Measurements from ENCODE around the gene PLD3.
A peak's percentile ranks its signal among the peaks of the same experiment; 100 is the strongest.

PLD3 gene

GRCh38 chr19:40419780-40420179 lies 71.3 kb downstream of the PLD3 start:
- no peak overlapping the region for H3K4me3 ChIP-seq (ENCODE audit: low read depth, low read length)
- TF ChIP-seq CTCF (conservative IDR thresholded peaks at IDR 0.05; ENCODE audit: low read depth, low read length) = no peak
- no peak for DNase-seq (ENCODE audit: low read depth)

- H3K4me3 ChIP-seq (ENCODE audit: low read depth, low read length) = peak overlapping the region; percentile 74
- no peak for TF ChIP-seq CTCF (conservative IDR thresholded peaks at IDR 0.05; ENCODE audit: low read depth, low read length)
- DNase-seq (ENCODE audit: low read depth) = no peak
Observed at GRCh38 chr19:40420451-40420765, 71.9 kb downstream of the PLD3 start.

GRCh38 chr19:40420766-40421765 lies 72.6 kb downstream of the PLD3 start:
- peak; percentile 94 for TF ChIP-seq CTCF (conservative IDR thresholded peaks at IDR 0.05; ENCODE audit: low read depth, low read length)
- H3K4me3 ChIP-seq (ENCODE audit: low read depth, low read length) = peak overlapping the region; percentile 74
- peak; percentile 89 for DNase-seq (ENCODE audit: low read depth)

- no peak for DNase-seq (ENCODE audit: low read depth)
- TF ChIP-seq CTCF (conservative IDR thresholded peaks at IDR 0.05; ENCODE audit: low read depth, low read length) = no peak
- H3K4me3 ChIP-seq (ENCODE audit: low read depth, low read length) = no peak overlapping the region
Observed at GRCh38 chr19:40421993-40422747, 73.7 kb downstream of the PLD3 start.

- no peak for DNase-seq (ENCODE audit: low read depth)
- no peak for TF ChIP-seq CTCF (conservative IDR thresholded peaks at IDR 0.05; ENCODE audit: low read depth, low read length)
- no peak overlapping the region for H3K4me3 ChIP-seq (ENCODE audit: low read depth, low read length)
Observed at GRCh38 chr19:40422748-40423566, 74.5 kb downstream of the PLD3 start.

- TF ChIP-seq CTCF (conservative IDR thresholded peaks at IDR 0.05; ENCODE audit: low read depth, low read length) = no peak
- H3K4me3 ChIP-seq (ENCODE audit: low read depth, low read length) = peak overlapping the region; percentile 46
- DNase-seq (ENCODE audit: low read depth) = no peak
Observed at GRCh38 chr19:40423938-40424337, 75.4 kb downstream of the PLD3 start.
